Germinal center (tissue), 1 donor: Measurements from ENCODE around the gene DMD.

ENCODE experiments used
- DNase-seq: peaks from one replicate; pipeline ENCODE4 v3.0.0; 2012; ENCODE audit warnings: mixed read lengths, low spot score

The DMD gene

DNA sequence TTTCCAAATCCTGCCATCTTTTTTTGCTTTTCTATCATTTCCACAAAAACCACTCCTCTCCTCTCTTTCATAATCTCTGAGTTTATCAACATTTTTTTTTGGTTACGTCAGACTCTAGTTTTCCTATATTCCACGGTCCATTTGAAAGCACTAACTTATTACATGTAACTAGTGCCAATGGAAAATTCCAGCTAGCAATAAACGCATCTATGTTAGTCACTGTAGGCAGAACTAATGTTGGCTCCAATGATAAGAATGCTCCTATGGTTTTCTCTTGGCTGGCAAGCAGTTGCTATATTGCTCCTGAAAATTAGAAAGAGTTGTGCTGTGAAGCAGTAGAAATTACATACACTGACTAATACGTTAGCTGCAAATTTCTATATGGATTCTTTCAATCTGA lies 1504.9 kb downstream of the DMD start:
- no peak for DNase-seq

GRCh38 chrX:31705816-31706215 lies 1505.5 kb downstream of the DMD start:
- no peak for DNase-seq

GRCh38 chrX:31704938-31705337 lies 1506.4 kb downstream of the DMD start:
- no peak for DNase-seq

GRCh38 chrX:31702222-31702621 lies 1509.1 kb downstream of the DMD start:
- no peak for DNase-seq

- DNase-seq = no peak
Observed at GRCh38 chrX:31697294-31697916, 1513.9 kb downstream of the DMD start.

- no peak for DNase-seq
Observed at GRCh38 chrX:31679861-31680260, 1531.5 kb downstream of the DMD start.

GRCh38 chrX:31670245-31670644 lies 1541.1 kb downstream of the DMD start:
- DNase-seq = no peak

GRCh38 chrX:31665454-31665853 lies 1545.9 kb downstream of the DMD start:
- DNase-seq = no peak

DNA sequence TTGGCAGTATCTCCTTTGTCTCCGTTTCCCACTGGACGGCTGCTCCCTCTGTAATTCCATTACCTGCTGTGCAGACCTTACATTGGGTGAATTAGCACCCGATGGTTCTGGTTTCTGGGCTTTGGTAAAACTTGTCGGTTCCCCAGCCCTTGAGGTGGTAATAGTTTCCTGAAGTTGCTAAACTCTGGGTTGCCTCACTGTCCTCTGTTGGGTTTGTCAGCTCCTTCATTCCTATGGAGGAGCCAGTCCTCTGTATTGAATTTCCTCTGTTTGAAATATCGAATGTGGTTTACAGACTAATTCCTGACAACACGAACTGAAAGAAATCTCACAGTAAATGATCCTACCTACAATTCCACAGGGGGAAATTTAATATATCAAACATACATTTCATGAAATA lies 1548.2 kb downstream of the DMD start:
- no peak for DNase-seq

DNA sequence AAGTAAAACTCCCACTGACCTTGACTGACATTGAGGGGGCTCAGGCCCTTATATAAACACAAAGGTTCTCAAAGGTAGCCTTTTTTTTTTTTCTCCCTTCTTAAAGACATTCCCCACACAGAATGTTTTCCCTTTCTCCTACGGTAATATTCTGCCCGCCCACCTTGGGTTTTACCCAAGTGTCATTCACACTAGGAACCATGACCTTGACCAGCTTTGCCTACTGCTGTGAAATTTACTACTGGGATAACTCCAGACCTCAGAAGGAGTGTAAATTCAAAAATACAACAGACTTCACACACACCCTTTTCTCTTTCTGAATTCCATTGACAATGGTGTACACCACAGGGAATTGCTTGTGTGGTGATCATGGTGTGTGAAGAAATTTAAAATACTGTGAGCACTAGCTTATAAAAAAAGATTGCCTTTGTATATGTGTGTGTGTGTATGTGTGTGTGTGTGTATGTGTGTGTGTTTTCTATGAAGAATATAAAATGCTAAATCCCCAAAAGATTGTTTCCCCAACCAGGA lies 1550.0 kb downstream of the DMD start:
- DNase-seq = no peak

DNA sequence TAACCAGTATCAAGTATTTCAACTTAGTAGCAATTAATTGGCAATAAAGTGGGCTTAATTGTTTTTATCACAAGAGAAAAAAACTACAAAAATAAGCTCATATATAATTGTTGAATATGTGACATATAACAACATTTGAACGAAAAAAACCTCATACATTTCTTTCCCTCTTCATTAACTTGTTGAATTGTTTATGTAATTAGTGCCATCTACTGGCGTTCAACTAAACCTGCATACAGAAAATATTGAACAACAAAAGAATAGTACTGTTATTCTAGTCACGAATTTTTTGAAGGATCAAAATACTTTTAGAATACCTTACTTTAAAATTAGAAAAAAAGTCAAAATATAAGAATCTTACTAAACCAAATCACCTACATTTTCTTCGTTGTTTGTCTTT lies 1553.0 kb downstream of the DMD start:
- DNase-seq = no peak

DNA sequence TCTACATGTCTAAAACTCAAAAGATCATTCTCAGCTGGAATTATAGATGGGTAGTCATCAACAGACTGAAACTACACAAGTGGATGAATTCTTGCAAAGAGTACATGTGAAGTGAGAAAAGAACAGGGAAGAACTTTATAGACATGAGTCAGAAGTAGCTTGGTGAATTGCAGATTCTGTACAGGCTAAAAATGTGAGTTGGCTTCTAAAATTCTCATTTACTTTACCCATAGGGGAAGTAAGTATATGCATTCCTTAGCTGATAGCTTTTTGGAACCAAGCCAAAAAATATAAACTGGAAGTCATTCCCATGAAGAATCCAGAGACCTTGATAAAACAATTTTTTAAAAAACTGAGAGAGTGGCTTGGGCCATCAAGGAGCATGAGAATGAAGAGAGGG lies 1555.3 kb downstream of the DMD start:
- no peak for DNase-seq

DNA sequence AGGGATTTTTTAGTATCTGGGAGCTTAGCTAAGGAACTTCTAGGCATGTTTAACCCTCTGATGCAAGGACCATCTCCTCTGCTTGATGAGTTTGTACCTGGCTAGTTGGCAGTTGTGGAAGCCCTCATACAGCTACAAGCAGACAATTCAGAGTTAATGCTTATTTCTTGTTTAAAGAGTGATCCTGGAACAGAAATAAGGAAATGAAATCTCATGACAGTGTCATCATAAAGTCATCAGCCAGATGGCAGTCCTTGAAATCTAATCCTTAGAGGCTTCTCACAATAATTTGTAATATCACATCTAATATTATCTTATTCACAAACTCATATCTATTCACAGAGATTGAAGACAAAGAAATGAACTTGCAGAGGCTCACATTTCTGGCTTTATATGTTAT lies 1557.9 kb downstream of the DMD start:
- DNase-seq = no peak

GRCh38 chrX:31652650-31653049 lies 1558.7 kb downstream of the DMD start:
- no peak for DNase-seq

- DNase-seq = no peak
Observed at GRCh38 chrX:31649201-31649600, 1562.1 kb downstream of the DMD start.

GRCh38 chrX:31633349-31633748 lies 1578.0 kb downstream of the DMD start:
- DNase-seq = no peak

GRCh38 chrX:31629195-31629594 lies 1582.2 kb downstream of the DMD start:
- no peak for DNase-seq

DNA sequence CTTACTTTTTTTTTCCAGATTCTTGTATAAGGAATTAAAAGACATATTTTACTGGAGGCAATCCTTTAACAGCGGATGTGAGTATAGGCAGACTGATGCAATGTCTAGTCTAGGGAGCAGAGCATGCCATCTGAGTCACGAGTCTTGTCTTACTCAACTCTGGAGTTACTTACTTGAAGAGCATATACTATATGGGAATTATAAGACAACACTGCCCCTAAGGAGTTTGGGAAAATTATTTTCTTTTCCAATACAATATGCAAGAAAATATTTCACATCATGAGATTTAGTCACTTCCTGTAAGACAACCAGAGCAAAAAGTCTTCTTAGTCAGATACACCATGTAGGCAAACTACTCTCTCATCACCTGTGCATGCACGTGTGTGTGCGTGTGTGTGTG lies 1602.2 kb downstream of the DMD start:
- no peak for DNase-seq

DNA sequence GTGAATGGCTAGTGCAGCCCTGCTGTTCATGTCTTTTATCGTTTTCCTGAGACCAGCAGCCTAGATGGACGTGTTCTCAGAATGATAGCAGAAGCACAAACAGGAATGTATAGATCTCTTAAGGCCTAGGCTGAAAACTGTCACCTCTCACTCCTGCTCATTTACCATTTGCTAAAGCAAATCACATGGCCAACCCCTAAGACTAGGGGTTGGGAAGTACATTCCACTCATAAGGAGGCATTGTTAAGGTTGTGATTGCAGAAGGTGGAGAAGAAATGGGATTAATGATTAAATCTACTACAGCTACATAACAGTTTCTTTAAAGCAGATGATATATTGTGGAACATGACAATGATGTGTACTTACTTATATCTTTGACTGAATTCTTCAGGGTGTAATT lies 1602.7 kb downstream of the DMD start:
- DNase-seq = no peak

GRCh38 chrX:31606771-31607170 lies 1604.6 kb downstream of the DMD start:
- no peak for DNase-seq

GRCh38 chrX:31604629-31605221 lies 1606.6 kb downstream of the DMD start:
- no peak for DNase-seq

GRCh38 chrX:31603411-31604120 lies 1607.8 kb downstream of the DMD start:
- DNase-seq = no peak

GRCh38 chrX:31600823-31601222 lies 1610.5 kb downstream of the DMD start:
- no peak for DNase-seq
